Left hindlimb (tissue), 1 donor: Measurements from ENCODE around the gene LY9.

ENCODE experiments used
- DNase-seq: peaks from one replicate; pipeline ENCODE4 v3.0.0-alpha.2; 2018

The LY9 gene, protein sequence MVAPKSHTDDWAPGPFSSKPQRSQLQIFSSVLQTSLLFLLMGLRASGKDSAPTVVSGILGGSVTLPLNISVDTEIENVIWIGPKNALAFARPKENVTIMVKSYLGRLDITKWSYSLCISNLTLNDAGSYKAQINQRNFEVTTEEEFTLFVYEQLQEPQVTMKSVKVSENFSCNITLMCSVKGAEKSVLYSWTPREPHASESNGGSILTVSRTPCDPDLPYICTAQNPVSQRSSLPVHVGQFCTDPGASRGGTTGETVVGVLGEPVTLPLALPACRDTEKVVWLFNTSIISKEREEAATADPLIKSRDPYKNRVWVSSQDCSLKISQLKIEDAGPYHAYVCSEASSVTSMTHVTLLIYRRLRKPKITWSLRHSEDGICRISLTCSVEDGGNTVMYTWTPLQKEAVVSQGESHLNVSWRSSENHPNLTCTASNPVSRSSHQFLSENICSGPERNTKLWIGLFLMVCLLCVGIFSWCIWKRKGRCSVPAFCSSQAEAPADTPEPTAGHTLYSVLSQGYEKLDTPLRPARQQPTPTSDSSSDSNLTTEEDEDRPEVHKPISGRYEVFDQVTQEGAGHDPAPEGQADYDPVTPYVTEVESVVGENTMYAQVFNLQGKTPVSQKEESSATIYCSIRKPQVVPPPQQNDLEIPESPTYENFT

DNA sequence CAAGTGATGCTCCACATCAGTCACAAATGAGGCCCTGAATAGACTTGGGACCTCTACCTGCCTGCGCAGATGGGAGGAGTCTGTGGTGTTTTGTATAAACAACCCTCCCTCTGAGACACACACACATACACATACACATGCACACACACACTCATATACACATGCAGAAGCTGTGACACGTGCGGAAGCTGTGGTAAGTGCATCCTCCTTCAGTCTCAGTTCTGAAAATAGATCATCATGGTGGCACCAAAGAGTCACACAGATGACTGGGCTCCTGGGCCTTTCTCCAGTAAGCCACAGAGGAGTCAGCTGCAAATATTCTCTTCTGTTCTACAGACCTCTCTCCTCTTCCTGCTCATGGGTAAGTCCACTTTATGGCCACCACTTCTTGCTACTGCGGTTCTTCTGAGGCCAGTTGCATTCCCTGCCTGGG lies at the start of gene LY9:
TSS of gene LY9 (plus strand) at position 224 of the 433 bp plus-strand sequence. CDS start at position 238, 14 bp downstream.
- no peak for DNase-seq

DNA sequence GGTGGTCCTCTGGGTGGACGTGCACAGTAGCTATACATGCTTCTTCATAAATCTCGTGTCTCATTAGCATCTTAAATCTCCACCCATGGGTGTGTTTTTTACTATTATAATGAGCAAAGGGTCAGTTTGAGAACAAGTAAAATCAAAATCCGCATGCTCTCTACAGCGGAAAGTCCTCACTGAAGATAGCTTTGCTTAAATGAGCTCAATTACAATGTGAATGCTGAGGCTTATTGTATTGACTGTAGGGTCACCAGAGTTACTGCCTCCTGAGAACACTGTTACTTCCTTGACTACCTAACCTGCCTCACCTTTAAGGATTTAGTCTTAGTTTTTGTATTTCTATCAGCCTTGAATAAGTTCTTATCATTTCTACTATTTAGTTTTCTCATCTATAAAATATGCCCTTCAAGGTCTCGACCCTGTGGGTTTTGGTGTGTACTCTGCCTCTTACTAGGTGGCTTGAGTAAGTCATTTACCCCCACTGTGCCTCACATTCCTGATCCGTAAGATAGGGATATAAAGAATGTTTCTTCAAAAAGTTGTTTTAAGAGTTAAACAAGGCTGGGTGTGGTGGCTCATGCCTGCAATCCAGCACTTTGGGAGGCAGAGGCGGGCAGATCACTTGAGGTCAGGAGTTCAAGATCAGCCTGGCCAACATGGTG lies 49.0 kb upstream of the LY9 start:
- DNase-seq = no peak

DNA sequence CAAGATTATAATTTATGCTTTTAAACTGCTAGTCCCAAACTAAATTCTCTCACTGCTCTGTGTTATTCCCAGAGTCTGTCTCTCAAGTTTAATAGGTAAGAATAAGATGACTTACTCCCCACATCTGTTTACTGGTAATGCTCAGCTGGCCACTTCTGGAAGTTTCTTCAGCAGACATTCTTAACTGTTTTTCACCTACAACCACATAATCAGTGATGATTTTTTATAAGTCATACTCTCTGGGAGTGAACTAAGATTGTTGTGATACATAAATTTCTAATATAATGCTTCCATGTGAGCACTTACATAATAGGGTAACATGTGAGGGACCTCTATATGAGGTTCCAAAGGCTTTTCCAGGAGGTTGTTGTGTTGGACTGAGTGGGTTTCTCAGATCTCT lies 48.3 kb upstream of the LY9 start:
- DNase-seq = no peak

DNA sequence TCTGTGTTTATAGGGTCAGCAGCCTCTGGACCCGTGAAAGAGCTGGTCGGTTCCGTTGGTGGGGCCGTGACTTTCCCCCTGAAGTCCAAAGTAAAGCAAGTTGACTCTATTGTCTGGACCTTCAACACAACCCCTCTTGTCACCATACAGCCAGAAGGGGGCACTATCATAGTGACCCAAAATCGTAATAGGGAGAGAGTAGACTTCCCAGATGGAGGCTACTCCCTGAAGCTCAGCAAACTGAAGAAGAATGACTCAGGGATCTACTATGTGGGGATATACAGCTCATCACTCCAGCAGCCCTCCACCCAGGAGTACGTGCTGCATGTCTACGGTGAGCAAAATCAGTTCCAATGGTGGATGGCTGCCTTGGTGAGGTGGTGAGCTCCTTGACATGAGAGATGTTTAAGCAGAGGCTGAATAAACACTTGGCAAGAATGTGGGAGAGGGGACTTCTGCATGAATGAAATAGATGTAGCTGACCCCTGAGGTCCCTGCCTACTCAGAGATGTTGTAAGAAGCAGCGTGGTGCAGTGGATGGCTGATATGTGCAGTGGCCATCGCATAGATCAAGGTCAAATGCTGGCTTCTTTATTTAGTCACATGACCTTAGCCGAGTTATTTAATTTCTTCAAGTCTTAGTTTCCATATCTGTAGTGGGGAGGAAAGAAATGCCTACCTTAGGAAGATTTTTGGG lies 47.6 kb upstream of the LY9 start:
- no peak for DNase-seq

DNA sequence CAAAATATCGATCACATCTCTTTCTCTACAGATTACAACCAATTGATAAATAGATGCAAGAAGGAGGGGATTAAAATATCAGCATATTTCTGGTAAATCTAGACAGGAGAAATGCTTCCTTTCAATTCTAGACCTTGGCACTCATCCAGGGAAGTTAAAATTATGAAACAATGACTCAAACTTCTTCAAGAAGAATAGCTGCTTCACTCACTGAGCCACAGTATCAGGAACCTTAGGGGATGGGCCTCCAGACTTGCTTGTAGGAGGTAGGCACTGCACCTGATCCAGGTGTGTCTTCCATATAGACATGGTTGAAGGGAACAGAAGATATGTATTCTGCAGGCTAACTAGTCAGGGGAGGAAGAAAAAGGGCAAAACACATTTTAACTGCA lies 47.1 kb upstream of the LY9 start:
- DNase-seq = no peak

DNA sequence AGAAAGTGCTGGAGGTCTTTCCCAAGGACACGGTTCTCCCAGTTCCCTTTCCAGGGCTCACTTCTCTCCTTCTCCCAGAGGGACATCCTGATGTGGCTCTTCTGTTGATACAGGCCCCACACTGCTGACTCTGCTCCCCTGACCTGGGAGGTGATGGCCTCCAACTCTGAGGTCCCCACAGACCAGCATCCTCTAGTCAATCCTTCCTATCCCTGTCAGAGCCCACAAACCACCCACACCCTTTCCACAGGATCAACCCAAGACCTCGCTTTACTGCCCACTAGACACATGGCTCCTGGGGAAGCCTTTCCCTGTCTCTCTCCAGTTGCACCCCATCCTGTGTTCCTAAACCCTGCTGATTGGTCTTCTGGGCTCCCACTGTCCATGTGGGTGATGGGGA lies 45.4 kb upstream of the LY9 start:
- DNase-seq = no peak

DNA sequence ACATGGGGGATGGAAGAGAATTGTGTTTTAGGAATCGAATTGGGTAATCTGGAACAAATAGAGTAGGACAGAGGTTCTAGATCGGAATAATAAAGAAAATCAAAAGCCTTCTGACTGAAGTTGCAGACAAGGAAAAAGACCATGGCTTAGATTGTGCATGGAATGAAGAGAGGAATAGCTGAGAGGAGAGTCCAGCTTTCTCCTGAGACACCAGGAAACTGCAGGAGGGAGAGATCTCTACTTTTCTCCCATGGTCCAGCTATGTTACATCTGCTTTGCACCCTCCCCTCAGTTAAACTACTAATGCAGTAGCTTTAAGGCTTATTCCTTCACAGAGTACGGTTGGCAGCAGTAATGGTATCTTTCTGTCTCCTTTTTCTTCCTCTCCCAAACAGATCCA lies 43.6 kb upstream of the LY9 start:
- no peak for DNase-seq

DNA sequence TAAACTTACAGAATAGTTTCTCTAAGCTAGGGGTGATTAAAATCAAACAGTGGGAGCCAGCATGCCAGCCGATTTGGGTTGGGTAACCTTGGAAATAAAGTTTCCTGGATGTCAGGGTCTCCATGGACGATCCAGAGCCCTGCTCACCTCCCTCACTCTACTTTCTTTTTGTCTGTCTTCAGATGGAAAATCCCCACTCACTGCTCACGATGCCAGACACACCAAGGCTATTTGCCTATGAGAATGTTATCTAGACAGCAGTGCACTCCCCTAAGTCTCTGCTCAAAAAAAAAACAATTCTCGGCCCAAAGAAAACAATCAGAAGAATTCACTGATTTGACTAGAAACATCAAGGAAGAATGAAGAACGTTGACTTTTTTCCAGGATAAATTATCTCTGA lies 43.0 kb upstream of the LY9 start:
- DNase-seq = no peak

DNA sequence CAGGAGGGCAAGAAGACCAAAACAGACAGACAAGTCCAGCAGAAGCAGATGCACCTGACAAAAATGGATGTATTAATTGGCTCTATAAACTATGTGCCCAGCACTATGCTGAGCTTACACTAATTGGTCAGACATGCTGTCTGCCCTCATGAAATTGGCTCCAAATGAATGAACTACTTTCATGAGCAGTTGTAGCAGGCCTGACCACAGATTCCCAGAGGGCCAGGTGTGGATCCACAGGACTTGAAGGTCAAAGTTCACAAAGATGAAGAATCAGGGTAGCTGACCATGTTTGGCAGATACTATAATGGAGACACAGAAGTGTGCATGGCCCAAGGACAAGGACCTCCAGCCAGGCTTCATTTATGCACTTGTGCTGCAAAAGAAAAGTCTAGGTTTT lies 42.4 kb upstream of the LY9 start:
- DNase-seq = no peak

DNA sequence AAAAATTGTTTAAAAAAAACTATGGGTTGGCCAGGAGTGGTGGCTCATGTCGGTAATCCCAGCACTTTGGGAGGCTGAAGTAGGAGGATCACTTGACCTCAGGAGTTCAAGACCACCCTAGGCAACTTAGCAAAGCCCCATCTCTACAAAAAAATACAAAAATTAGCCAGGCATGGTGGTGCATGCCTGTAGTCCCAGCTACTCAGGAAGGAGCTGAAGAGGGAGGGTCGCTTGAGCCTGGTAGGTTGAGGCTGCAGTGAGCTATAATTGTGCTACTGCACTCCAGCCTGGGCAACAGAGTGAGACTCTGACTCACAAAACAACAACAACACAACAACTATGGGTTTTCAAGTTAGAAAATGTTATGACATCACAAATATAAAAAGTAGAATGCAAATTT lies 40.5 kb upstream of the LY9 start:
- DNase-seq = no peak

DNA sequence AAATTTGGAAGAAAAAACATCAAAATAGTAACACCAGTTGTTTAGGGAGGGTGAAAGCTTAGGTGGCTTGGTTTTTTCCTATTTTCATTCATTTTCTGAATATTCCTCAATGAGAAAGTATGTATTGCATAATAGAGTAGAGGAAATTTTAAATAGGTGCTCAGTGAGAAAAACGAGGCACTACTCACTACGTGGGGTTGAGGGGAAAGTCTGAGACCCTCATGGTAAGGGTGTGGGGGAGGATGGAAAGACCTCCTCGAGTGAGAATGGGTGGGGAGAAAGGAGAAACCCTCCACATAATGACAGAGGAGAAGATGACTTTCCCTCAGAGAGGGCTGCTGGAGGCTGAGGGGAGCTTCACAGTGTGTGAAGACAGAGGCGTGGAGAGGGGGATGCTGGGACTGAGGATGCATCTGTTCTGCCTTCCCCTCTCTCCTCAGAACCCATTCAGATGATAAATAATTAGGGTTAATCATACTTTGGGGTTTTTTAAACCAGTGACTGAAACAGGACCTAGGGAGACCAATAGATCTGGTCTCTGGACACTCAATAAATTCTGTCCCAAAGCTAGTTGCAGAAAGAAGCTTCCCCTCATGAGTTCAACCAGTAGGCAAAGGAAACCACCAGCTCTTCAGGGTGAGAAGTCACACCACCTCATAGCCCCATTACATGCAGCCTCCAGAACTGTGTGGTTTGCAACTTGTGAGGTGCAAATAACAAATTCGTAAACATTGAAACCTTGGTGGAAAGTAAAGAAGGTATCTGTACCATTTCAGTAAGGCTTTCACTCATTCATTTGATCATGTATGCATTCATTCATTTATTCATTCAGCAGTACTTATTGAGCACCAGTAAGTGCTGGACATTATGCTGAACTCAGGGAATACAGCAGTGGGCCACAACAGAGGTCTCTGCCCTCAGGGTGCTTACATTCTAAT lies 39.8 kb upstream of the LY9 start:
- DNase-seq = no peak

DNA sequence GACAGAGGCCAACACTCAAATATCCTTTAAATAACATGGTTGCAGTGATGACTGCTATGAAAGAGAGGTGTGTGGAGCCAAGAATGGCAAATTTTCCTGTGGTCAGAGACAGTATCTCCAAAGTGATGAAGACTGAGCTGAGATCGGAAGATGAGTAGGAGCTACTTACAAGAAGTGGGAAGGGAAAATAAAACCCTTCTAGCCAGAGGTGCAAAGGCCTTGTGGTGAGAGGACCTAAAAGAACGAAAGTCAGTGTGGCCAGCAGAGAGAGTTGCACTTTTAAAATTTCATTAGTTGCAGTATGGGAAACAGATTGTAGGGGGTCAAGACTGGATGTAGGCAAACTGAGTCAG lies 39.1 kb upstream of the LY9 start:
- DNase-seq = no peak

DNA sequence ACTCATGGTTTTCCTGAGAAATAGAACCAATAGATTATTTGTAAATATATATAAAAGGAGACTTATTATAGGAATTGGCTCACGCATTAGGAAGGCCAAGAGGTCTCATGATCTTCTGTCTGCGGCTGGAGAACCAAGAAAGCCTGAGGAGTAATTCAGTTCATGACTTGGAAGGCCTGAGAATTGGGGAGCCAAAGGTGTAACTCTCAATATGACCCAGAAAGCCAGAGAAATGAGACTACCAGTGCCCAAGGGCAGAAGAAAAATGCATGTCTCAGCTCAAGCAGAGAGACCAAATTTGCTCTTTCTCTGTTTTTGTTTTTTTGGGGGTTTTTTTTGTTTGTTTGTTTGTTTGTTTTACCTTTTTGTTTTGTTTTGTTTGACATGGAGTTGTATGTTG lies 37.5 kb upstream of the LY9 start:
- no peak for DNase-seq

DNA sequence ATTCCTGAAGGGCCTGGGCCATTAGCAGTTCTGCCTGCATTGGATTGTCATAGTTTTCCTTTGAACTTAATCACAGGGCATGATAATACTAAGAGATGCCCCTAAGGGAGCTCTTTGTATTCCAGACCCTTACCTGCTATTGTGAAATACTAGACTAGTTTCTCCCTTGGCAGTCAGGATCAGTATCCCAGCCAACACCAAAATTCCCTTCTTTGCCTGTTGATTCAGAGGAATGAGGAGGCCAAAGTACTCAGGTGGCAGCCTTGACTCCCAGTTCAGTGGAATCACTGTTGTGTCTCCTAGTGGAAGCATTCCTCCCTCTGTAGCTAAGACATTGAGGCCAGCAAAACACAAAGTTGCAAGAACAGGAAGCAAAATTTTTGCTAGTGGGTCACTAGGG lies 36.2 kb upstream of the LY9 start:
- no peak for DNase-seq

DNA sequence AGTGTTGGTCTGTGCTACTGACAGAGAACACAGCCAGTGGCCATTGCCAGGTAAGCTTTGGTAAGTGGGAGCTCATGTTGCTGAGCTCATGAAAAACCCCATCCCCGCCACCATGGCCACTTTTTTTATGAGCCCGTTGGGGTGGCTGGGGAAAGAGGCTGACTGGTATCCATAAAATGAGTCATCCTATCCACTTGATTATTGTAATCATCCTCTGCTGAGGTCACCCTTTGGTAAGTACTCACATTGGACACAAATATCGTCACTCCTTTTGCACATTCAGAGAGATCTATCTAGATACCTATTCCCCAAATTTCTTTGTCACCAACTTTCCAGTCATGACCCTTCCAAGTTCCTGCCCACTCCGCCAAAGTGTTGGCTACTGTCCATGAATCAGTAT lies 34.9 kb upstream of the LY9 start:
- DNase-seq = no peak

DNA sequence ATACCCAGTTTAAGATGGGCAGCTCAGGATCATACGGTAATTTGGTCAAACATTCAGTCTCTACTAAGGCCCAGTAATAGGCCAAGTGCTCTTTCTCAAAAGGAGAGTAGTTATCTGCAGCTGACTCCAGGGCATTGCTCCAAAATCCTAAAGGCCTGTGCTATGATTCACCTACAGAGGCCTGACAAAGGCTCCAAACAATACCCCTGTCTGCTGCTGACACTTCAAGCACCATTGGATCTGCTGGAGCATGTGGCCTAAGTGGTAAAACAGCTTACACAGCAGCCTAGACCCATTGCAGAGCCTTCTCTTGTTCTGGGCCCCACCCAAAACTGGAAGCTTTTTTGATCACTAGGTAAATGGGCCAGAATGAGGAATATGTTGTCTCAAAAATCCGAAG lies 34.1 kb upstream of the LY9 start:
- no peak for DNase-seq

DNA sequence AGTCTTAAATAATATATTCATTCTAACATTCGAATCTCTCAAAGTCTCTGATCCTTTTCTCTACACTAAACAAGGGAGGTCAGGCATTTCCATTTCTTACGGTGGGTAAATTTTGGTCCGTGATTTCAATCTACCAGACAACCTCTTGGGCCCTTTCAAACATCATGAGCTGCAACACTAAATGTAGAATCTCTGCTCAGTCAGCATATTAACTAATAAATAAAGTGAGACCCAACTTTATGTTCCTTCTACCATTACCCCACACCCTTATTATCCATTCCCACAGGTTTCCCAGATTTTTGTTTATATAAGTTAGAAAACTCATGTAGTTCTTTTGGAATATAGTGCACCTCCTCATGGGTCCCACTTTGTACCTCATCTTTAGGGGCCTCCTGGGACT lies 32.0 kb upstream of the LY9 start:
- DNase-seq = no peak

DNA sequence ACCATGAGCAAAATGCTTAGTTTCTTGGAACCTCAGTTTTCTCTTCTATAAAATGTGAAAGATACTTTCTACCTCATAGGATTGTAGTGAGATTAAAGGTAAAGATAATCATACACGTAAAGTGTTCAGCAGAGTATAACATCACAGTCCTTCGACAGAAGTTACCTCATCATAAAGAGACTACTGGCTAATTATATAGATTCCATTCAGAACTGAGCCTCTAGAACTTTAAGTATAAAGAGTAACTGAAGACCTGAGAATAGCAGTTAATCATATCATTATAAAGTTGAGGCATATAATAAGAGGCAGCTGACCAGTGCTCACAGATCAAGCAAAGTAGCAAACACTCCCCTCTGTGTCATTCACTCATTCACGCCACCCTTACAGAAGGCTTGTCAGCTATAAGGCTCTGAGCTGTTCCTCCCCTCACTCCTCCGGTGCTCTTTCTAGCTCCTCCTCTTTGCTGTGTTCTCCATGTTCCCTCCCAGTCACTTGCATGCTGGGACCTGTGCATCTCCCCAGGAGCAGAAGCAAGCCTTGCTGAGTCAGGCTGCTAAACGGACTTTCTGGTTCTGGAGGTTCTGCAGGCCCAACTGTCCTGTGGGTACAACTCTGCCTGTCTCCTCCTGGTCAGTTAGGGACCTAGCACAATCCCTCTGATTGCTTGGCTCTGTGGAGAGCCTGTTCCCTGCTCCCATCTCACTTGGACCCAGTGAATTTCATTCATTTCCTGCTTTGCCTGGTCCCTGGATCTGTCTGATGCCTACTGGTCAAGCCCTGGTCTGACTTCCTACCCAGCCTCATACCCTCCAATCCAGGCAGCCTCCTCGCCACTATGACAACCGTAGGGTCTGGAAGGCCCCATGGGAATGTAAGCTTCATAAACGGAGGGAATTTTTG lies 28.3 kb upstream of the LY9 start:
- DNase-seq = no peak

DNA sequence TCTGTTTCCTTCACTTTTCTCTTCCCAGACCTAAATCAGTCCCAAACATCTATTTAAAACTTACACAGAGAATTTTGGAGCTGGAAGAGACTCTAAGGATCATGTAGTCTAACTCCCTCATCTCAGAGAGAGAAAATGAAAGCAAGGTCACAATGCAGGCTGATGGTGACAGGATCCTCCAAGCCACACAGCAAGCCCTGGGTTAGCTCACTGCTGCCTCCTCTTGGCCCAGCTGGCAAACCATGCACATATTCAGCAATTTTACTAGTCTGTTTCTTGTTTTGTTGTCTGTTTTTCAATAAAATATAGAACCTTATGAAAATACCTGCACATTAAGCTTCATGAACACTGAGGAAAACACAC lies 27.7 kb upstream of the LY9 start:
- DNase-seq = no peak

DNA sequence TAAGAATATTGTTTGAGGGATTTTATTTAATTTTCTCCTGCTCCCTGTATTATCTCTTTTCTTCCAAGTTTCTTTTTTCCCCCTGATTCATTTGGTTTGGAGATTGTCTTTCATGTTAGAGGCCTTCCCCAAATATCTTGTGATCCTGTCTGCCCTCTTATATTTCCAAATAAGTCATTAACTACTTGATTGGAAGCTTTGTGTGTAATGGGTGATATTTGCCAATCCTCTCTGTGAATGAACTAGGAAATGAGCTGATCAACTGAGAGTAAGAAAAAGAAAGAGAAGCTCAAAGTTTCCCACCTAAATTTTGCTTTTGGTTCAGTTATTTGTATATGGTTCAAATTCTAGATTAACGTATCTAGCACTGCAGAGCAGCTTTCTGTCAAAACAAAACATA lies 23.6 kb upstream of the LY9 start:
- no peak for DNase-seq

DNA sequence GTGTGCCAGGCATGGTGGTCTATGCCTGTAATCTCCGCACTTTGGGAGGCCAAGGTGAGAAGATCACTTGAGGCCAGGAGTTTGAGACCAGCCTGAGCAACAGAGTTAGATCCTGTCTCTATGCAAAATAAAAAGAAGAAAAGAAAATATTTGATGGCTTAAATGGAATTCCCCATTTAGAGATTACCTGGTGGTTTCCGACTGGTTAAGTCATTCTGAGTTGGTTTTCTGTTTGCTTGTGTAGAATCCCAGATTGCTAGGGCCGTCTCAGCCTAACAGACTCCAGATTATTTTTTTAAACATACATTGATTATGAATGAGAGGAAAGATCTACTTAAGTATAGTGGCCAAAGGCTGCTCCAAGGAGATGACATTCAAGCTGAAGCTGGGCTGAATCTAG lies 22.9 kb upstream of the LY9 start:
- DNase-seq = no peak
